Liver (tissue), 9 donors: ENCODE results near the gene FBXO8. TPM values are rescaled to one million over a fixed set of nuclear protein-coding genes. Genes with fewer than 3 reads are reported as not detected.

ENCODE experiments used
- DNase-seq: peaks from one replicate; pipeline ENCODE4 v3.0.0-alpha.2; 2017; ENCODE audit warnings: low spot score
- H3K27ac ChIP-seq, 2 donors: one replicate each; pipeline ENCODE4 v1.7.0; 2013; ENCODE audit warnings: inconsistent platforms in 2 of 2, low read length in 2 of 2, control low read depth in 1 of 2, low read depth in 1 of 2, mild to moderate bottlenecking in 1 of 2
- H3K27me3 ChIP-seq, 4 donors: one replicate each; pipeline versions ENCODE4 v1.6.1 to v1.7.0; 2013; ENCODE audit warnings: low read length in 3 of 4, inconsistent platforms in 1 of 4, mild to moderate bottlenecking in 1 of 4, moderate library complexity in 1 of 4; ENCODE audit not compliant: control insufficient read depth in 4 of 4, insufficient read depth in 4 of 4
- H3K36me3 ChIP-seq, 4 donors: one replicate each; pipeline versions ENCODE4 v1.6.1 to v1.7.0; 2013; ENCODE audit warnings: low read length in 3 of 4, mild to moderate bottlenecking in 3 of 4, low read depth in 1 of 4, moderate library complexity in 1 of 4; ENCODE audit not compliant: control insufficient read depth in 4 of 4, insufficient read depth in 3 of 4
- H3K4me1 ChIP-seq, 4 donors: one replicate each; pipeline versions ENCODE4 v1.6.1 to v1.7.0; 2013; ENCODE audit warnings: low read length in 3 of 4, mild to moderate bottlenecking in 3 of 4, moderate library complexity in 1 of 4; ENCODE audit not compliant: control insufficient read depth in 4 of 4, insufficient read depth in 4 of 4
- H3K4me3 ChIP-seq, 3 donors: one replicate each; pipeline versions ENCODE4 v1.6.1 to v1.7.0; 2013; ENCODE audit warnings: low read length in 3 of 3, control low read depth in 1 of 3, low read depth in 1 of 3, mild to moderate bottlenecking in 1 of 3
- H3K9ac ChIP-seq, 2 donors: one replicate each; pipeline ENCODE4 v1.7.0; 2013; ENCODE audit warnings: low read length in 2 of 2, mild to moderate bottlenecking in 2 of 2, moderate library complexity in 2 of 2, control low read depth in 1 of 2, low read depth in 1 of 2
- H3K9me3 ChIP-seq, 4 donors: one replicate each; pipeline versions ENCODE4 v1.6.1 to v1.7.0; 2013; ENCODE audit warnings: low read length in 3 of 4; ENCODE audit not compliant: control insufficient read depth in 4 of 4
- HNF4A ChIP-seq, 2 donors: conservative IDR thresholded peaks; 2 replicates each; pipeline ENCODE4 v1.6.1; 2016; ENCODE audit warnings: antibody characterized with exemption in 2 of 2, mild to moderate bottlenecking in 2 of 2
- NR2F2 ChIP-seq: IDR thresholded peaks from 2 replicates; pipeline ENCODE4 v1.6.1; 2016; ENCODE audit warnings: antibody characterized with exemption
- RAD21 ChIP-seq, 2 donors: IDR thresholded peaks; 2 replicates each; pipeline ENCODE4 v1.6.1; 2016; ENCODE audit warnings: antibody characterized with exemption in 2 of 2, mild to moderate bottlenecking in 2 of 2
- RXRA ChIP-seq, 2 donors: IDR thresholded peaks; 2 replicates each; pipeline ENCODE4 v1.6.1; 2017 to 2018; ENCODE audit warnings: antibody characterized with exemption in 2 of 2, mild to moderate bottlenecking in 1 of 2
- SP1 ChIP-seq: IDR thresholded peaks from 2 replicates; pipeline ENCODE4 v1.6.1; 2018; ENCODE audit warnings: antibody characterized with exemption, mild to moderate bottlenecking
- TAF1 ChIP-seq: conservative IDR thresholded peaks from 2 replicates; pipeline ENCODE4 v1.6.1; 2016; ENCODE audit warnings: antibody characterized with exemption, mild to moderate bottlenecking
- YY1 ChIP-seq: IDR thresholded peaks from 2 replicates; pipeline ENCODE4 v1.6.1; 2016; ENCODE audit warnings: antibody characterized with exemption, mild to moderate bottlenecking
- WGBS: extraction: QIAGEN DNeasy Blood & Tissue Kit; methylation state at CpG from one replicate; pipeline ENCODE4 v1.1.7; 2013; 5-methylcytosine and 5-hydroxymethylcytosine counted together
- polyA plus RNA-seq, 2 donors: library from polyadenylated mRNA; stranded (reverse) in 1 of 2; unstranded in 1 of 2; fragments of 200-250 nt in 1 of 2; fragments of >200 nt in 1 of 2; fragmentation: Nextera tagmentation in 1 of 2; extraction: Ambion mirVana in 1 of 2; gene quantifications; one replicate each; pipeline versions ENCODE4 v1.2.1 to v1.2.3, GENCODE V29; 2013 to 2015
- total RNA-seq, 2 donors: library from RNA; depleted of rRNA; stranded (reverse); fragments of >200 nt; gene quantifications; one replicate each; pipeline ENCODE4 v1.2.3, GENCODE V29; 2014
- TF ChIP-seq, protein P1 (sequence below): IDR thresholded peaks from 2 replicates; pipeline ENCODE4 v1.6.1; 2016; ENCODE audit warnings: antibody characterized with exemption, mild to moderate bottlenecking
- TF ChIP-seq, protein P2 (sequence below): IDR thresholded peaks from 2 replicates; pipeline ENCODE4 v1.6.1; 2016; ENCODE audit warnings: antibody characterized with exemption
- TF ChIP-seq, protein P3 (sequence below): fragments of 150-350 bp; IDR thresholded peaks from 2 replicates; pipeline ENCODE4 v1.5.1; 2017; ENCODE audit warnings: improper control_type of control experiment, low read depth, low read length; ENCODE audit not compliant: missing input control
- TF ChIP-seq, protein P4 (sequence below): IDR thresholded peaks from 2 replicates; pipeline ENCODE4 v1.6.1; 2016; ENCODE audit warnings: antibody characterized with exemption
- donor health status: healthy.
- donor health status: healthy.
- donor health status: healthy.
- donor health status: healthy.
- donor health status: healthy.

The FBXO8 gene
- total and polyA plus RNA-seq, 4 donors: 15.0 to 56.1 (median 35.1) TPM

DNA sequence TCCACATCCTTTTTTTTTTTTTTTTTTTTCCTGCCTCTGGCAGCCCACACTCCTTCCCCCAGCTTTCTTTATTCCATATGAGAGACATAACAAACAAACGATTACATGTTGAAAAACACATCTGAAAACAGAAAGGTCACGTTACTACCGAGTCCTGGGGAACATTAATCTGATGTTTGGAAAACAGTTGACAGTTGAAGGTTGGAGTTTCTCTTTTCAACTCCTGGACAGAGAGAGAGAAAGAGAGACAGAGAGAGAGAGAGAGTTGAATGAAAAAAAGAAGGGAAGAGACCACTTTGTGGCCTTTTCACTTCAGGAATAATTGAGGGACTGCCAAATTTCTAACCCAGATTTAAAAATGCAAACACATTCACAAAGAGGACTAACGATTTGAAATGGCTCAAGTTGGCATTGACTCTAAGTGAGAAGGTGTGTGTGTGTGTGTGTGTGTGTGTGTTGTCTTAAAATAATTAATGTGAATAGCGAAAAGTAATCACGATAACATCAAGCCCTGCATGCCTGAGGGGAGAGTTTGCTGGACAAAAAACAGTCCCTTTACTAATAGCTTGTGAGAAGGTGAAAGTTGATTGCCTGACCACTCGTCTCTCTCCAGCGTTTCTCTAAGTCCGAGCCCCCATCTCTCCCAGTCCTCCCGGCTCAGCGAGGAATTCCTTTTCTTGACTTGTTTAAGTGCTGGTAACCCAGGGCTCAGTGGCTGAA lies 67.3 kb downstream of the FBXO8 start:
- H3K36me3 ChIP-seq: no peaks in the 10 kb centered on the region
- no peak overlapping the region for H3K9ac ChIP-seq
- H3K9me3 ChIP-seq: peaks cover 0 to 6% (median 0%) of the 10 kb centered on the region in 4 donors
- WGBS: 7% methylated on average over 11 of the region's 11 CpGs
- no peak overlapping the region for H3K4me3 ChIP-seq
- H3K27ac ChIP-seq: peak overlapping the region in 1 of 2 donors; percentile 29
- H3K4me1 ChIP-seq: peaks cover 5 to 36% (median 20%) of the 10 kb centered on the region in 4 donors
- peaks cover 0 to 44% (median 26%) of the 10 kb centered on the region in 4 donors for H3K27me3 ChIP-seq
- peak; percentile 23 for TF ChIP-seq TAF1
- TF ChIP-seq, protein P1, sequence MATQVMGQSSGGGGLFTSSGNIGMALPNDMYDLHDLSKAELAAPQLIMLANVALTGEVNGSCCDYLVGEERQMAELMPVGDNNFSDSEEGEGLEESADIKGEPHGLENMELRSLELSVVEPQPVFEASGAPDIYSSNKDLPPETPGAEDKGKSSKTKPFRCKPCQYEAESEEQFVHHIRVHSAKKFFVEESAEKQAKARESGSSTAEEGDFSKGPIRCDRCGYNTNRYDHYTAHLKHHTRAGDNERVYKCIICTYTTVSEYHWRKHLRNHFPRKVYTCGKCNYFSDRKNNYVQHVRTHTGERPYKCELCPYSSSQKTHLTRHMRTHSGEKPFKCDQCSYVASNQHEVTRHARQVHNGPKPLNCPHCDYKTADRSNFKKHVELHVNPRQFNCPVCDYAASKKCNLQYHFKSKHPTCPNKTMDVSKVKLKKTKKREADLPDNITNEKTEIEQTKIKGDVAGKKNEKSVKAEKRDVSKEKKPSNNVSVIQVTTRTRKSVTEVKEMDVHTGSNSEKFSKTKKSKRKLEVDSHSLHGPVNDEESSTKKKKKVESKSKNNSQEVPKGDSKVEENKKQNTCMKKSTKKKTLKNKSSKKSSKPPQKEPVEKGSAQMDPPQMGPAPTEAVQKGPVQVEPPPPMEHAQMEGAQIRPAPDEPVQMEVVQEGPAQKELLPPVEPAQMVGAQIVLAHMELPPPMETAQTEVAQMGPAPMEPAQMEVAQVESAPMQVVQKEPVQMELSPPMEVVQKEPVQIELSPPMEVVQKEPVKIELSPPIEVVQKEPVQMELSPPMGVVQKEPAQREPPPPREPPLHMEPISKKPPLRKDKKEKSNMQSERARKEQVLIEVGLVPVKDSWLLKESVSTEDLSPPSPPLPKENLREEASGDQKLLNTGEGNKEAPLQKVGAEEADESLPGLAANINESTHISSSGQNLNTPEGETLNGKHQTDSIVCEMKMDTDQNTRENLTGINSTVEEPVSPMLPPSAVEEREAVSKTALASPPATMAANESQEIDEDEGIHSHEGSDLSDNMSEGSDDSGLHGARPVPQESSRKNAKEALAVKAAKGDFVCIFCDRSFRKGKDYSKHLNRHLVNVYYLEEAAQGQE: no peak
- no peak for DNase-seq

DNA sequence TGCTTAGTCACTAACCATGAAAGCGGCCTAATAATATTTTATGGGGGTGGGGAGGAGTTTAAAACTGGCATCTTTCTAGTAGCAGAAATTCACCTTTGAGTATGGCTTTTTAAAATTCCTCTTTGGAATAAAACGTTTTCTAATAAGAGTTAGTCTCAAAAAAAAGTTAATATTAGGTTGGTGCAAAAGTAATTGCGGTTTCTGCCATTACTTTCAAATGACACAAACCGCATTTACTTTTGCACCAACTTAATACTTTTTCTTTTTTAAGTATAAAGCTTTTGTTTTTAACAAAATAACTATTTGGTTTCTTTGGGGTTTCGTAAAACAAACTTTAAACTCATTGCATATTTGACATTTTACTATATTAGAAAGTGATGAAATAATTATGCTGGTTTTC lies 68.4 kb downstream of the FBXO8 start:
- WGBS: 19% methylated on average over 5 of the region's 5 CpGs
- no peaks in the 10 kb centered on the region for H3K36me3 ChIP-seq
- H3K9me3 ChIP-seq: peaks cover 0 to 6% (median 0%) of the 10 kb centered on the region in 4 donors
- DNase-seq: no peak
- H3K27ac ChIP-seq: peak overlapping the region in 1 of 2 donors; percentile 10
- peaks cover 5 to 36% (median 20%) of the 10 kb centered on the region in 4 donors for H3K4me1 ChIP-seq
- no peak overlapping the region for H3K9ac ChIP-seq
- TF ChIP-seq RAD21 (IDR thresholded peaks at IDR 0.05) (no peak), YY1 (no peak), SP1 (no peak), TAF1 (no peak), NR2F2 (no peak), RXRA (IDR thresholded peaks at IDR 0.05) (no peak)
- TF ChIP-seq, protein P2, sequence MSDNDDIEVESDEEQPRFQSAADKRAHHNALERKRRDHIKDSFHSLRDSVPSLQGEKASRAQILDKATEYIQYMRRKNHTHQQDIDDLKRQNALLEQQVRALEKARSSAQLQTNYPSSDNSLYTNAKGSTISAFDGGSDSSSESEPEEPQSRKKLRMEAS: no peak
- TF ChIP-seq, protein P3, sequence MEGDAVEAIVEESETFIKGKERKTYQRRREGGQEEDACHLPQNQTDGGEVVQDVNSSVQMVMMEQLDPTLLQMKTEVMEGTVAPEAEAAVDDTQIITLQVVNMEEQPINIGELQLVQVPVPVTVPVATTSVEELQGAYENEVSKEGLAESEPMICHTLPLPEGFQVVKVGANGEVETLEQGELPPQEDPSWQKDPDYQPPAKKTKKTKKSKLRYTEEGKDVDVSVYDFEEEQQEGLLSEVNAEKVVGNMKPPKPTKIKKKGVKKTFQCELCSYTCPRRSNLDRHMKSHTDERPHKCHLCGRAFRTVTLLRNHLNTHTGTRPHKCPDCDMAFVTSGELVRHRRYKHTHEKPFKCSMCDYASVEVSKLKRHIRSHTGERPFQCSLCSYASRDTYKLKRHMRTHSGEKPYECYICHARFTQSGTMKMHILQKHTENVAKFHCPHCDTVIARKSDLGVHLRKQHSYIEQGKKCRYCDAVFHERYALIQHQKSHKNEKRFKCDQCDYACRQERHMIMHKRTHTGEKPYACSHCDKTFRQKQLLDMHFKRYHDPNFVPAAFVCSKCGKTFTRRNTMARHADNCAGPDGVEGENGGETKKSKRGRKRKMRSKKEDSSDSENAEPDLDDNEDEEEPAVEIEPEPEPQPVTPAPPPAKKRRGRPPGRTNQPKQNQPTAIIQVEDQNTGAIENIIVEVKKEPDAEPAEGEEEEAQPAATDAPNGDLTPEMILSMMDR: no peak
- H3K4me3 ChIP-seq: no peak overlapping the region
- peaks cover 0 to 46% (median 26%) of the 10 kb centered on the region in 4 donors for H3K27me3 ChIP-seq

DNA sequence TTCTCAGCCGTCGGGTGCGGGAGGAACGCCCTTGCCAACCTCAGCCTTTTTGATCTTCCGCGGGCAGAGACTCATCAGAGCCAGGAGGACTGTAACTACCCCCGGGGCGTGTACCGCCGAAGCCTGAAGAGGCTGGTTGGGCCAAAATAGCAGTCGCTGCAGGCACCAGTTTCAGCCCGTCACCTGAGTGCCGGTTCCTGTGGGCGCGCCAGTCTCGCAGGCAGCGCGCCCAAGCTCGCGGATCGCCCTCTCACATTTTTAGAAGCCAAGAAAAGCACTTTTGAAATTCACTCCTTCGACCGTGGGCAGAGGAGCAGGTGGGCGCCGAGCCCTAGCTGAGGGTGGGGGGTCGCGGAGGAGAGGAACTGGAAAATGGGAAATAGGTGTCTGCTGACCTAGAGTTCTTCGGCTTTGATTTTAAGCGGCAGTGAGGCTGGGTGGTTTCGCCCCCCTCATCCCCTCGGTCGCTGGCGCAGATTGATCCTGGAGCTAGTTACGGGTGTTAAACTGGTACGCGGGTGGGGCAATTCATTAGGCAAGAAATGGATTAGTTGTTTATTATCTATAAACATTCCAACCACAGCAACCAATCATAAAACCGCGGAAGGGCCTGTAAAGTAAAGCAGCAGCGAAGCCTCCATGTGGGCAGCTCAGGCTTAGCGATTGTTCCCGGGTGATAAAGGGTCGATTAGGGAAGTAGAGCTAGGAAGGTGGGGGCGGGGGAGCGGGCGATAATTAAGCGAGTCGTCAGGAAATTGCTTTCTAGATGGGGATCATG lies 69.2 kb downstream of the FBXO8 start:
- Histone ChIP-seq H3K27ac (peak overlapping the region; percentile 10 to 14), H3K4me3 (peak overlapping the region in 1 of 3 donors; percentile 18), H3K4me1 (peaks cover 5 to 36% (median 20%) of the 10 kb centered on the region in 4 donors), H3K9me3 (peaks cover 0 to 6% (median 0%) of the 10 kb centered on the region in 4 donors), H3K9ac (no peak overlapping the region), H3K36me3 (no peaks in the 10 kb centered on the region), H3K27me3 (peaks cover 0 to 48% (median 26%) of the 10 kb centered on the region in 4 donors)
- TF ChIP-seq HNF4A (conservative IDR thresholded peaks at IDR 0.05) (no peak), RXRA (IDR thresholded peaks at IDR 0.05) (no peak)
- TF ChIP-seq, protein P4, sequence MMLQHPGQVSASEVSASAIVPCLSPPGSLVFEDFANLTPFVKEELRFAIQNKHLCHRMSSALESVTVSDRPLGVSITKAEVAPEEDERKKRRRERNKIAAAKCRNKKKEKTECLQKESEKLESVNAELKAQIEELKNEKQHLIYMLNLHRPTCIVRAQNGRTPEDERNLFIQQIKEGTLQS: no peak
- TF ChIP-seq, protein P3: no peak
- 8% methylated on average over 47 of the region's 47 CpGs for WGBS
- DNase-seq: no peak
